Measurements from ENCODE around the gene SLC4A4. TPM values are rescaled to one million over a fixed set of nuclear protein-coding genes. Genes with fewer than 3 reads are reported as not detected.

SLC4A4 gene
- total RNA-seq, 2 experiments from 2014 or later, result not detected

- peaks cover 9% of the 10 kb centered on the region for H3K27me3 Mint-ChIP-seq (ENCODE audit: low read depth)
- no peaks in the 10 kb centered on the region for H3K4me1 Mint-ChIP-seq (ENCODE audit: low read depth)
- intact Hi-C loops (cut with micrococcal nuclease), result no loop called here
- no peaks in the 10 kb centered on the region for H3K9me3 Mint-ChIP-seq
- no peak overlapping the region for H3K27ac Mint-ChIP-seq
- H3K4me3 Mint-ChIP-seq, result no peak overlapping the region
- no peak for DNase-seq
- no peaks in the 10 kb centered on the region for H3K36me3 Mint-ChIP-seq (ENCODE audit: low read depth)
- CTCF ChIA-PET, result no interaction called here
These were observed 16.4 kb upstream of the SLC4A4 start for GRCh38 chr4:71322425-71322824.

GRCh38 chr4:71333368-71333767, 5.5 kb upstream of the SLC4A4 start:
- intact Hi-C loops (cut with micrococcal nuclease), result no loop called here
- H3K36me3 Mint-ChIP-seq (ENCODE audit: low read depth), result no peaks in the 10 kb centered on the region
- H3K27ac Mint-ChIP-seq, result no peak overlapping the region
- no peak for DNase-seq
- CTCF ChIA-PET, result no interaction called here
- H3K4me3 Mint-ChIP-seq, result no peak overlapping the region
- no peaks in the 10 kb centered on the region for H3K4me1 Mint-ChIP-seq (ENCODE audit: low read depth)
- peaks cover 14% of the 10 kb centered on the region for H3K27me3 Mint-ChIP-seq (ENCODE audit: low read depth)
- no peaks in the 10 kb centered on the region for H3K9me3 Mint-ChIP-seq

GRCh38 chr4:71333960-71334359, 4.9 kb upstream of the SLC4A4 start:
- Mint-ChIP-seq H3K9me3 (no peaks in the 10 kb centered on the region), H3K27me3 (ENCODE audit: low read depth) (peaks cover 11% of the 10 kb centered on the region), H3K27ac (no peak overlapping the region), H3K4me1 (ENCODE audit: low read depth) (no peaks in the 10 kb centered on the region), H3K4me3 (no peak overlapping the region), H3K36me3 (ENCODE audit: low read depth) (no peaks in the 10 kb centered on the region)
- CTCF ChIA-PET, result no interaction called here
- intact Hi-C loops (cut with micrococcal nuclease), result no loop called here
- no peak for DNase-seq

- CTCF ChIA-PET, result no interaction called here
- peaks cover 11% of the 10 kb centered on the region for H3K27me3 Mint-ChIP-seq (ENCODE audit: low read depth)
- H3K9me3 Mint-ChIP-seq, result no peaks in the 10 kb centered on the region
- intact Hi-C loops (cut with micrococcal nuclease), result no loop called here
- DNase-seq, result no peak
- no peak overlapping the region for H3K27ac Mint-ChIP-seq
- H3K4me3 Mint-ChIP-seq, result no peak overlapping the region
- no peaks in the 10 kb centered on the region for H3K4me1 Mint-ChIP-seq (ENCODE audit: low read depth)
- no peaks in the 10 kb centered on the region for H3K36me3 Mint-ChIP-seq (ENCODE audit: low read depth)
These were observed 4.3 kb upstream of the SLC4A4 start for GRCh38 chr4:71334465-71334882.

GRCh38 chr4:71343670-71344466, 5.0 kb downstream of the SLC4A4 start:
- H3K4me3 Mint-ChIP-seq, result no peak overlapping the region
- H3K9me3 Mint-ChIP-seq, result no peaks in the 10 kb centered on the region
- no peaks in the 10 kb centered on the region for H3K36me3 Mint-ChIP-seq (ENCODE audit: low read depth)
- DNase-seq, result no peak
- intact Hi-C loops (cut with micrococcal nuclease), result no loop called here
- no peak overlapping the region for H3K27ac Mint-ChIP-seq
- H3K4me1 Mint-ChIP-seq (ENCODE audit: low read depth), result no peaks in the 10 kb centered on the region
- CTCF ChIA-PET, result no interaction called here
- H3K27me3 Mint-ChIP-seq (ENCODE audit: low read depth), result peaks cover 4% of the 10 kb centered on the region

GRCh38 chr4:71346710-71347109, 7.9 kb downstream of the SLC4A4 start:
- H3K9me3 Mint-ChIP-seq, result no peaks in the 10 kb centered on the region
- no peak overlapping the region for H3K4me3 Mint-ChIP-seq
- H3K36me3 Mint-ChIP-seq (ENCODE audit: low read depth), result no peaks in the 10 kb centered on the region
- peaks cover 8% of the 10 kb centered on the region for H3K27me3 Mint-ChIP-seq (ENCODE audit: low read depth)
- DNase-seq, result no peak
- CTCF ChIA-PET, result no interaction called here
- no peak overlapping the region for H3K27ac Mint-ChIP-seq
- H3K4me1 Mint-ChIP-seq (ENCODE audit: low read depth), result no peaks in the 10 kb centered on the region
- intact Hi-C loops (cut with micrococcal nuclease), result no loop called here

- CTCF ChIA-PET, result no interaction called here
- Mint-ChIP-seq H3K27me3 (ENCODE audit: low read depth) (peaks cover 8% of the 10 kb centered on the region), H3K36me3 (ENCODE audit: low read depth) (no peaks in the 10 kb centered on the region), H3K4me1 (ENCODE audit: low read depth) (no peaks in the 10 kb centered on the region), H3K9me3 (no peaks in the 10 kb centered on the region), H3K27ac (no peak overlapping the region), H3K4me3 (no peak overlapping the region)
- intact Hi-C loops (cut with micrococcal nuclease), result no loop called here
- no peak for DNase-seq
These were observed 9.8 kb downstream of the SLC4A4 start for GRCh38 chr4:71348586-71348985.

GRCh38 chr4:71355045-71355444, 16.2 kb downstream of the SLC4A4 start:
- Mint-ChIP-seq H3K4me1 (ENCODE audit: low read depth) (no peaks in the 10 kb centered on the region), H3K27ac (no peak overlapping the region), H3K9me3 (no peaks in the 10 kb centered on the region), H3K4me3 (no peak overlapping the region), H3K27me3 (ENCODE audit: low read depth) (no peaks in the 10 kb centered on the region), H3K36me3 (ENCODE audit: low read depth) (no peaks in the 10 kb centered on the region)
- intact Hi-C loops (cut with micrococcal nuclease), result no loop called here
- no peak for DNase-seq
- CTCF ChIA-PET, result interaction anchor here (0.6 kb wide), 1 partner anchor 834 kb away, joined by 3 read pairs; no protein-coding TSS in a partner anchor

GRCh38 chr4:71355971-71356370, 17.2 kb downstream of the SLC4A4 start:
- no peaks in the 10 kb centered on the region for H3K36me3 Mint-ChIP-seq (ENCODE audit: low read depth)

GRCh38 chr4:71356924-71357663, 18.3 kb downstream of the SLC4A4 start:
- CTCF ChIA-PET, result no interaction called here
- Mint-ChIP-seq H3K36me3 (ENCODE audit: low read depth) (no peaks in the 10 kb centered on the region), H3K4me3 (no peak overlapping the region), H3K27ac (no peak overlapping the region), H3K4me1 (ENCODE audit: low read depth) (no peaks in the 10 kb centered on the region), H3K27me3 (ENCODE audit: low read depth) (no peaks in the 10 kb centered on the region), H3K9me3 (no peaks in the 10 kb centered on the region)
- intact Hi-C loops (cut with micrococcal nuclease), result no loop called here
- no peak for DNase-seq

More at GRCh38 chr4:71355971-71356370, 17.2 kb downstream of the SLC4A4 start:
- no peak overlapping the region for H3K4me3 Mint-ChIP-seq
- intact Hi-C loops (cut with micrococcal nuclease), result no loop called here
- DNase-seq, result no peak
- CTCF ChIA-PET, result interaction anchor here (0.6 kb wide), 1 partner anchor 833 kb away, joined by 3 read pairs; no protein-coding TSS in a partner anchor
- no peaks in the 10 kb centered on the region for H3K4me1 Mint-ChIP-seq (ENCODE audit: low read depth)
- no peaks in the 10 kb centered on the region for H3K27me3 Mint-ChIP-seq (ENCODE audit: low read depth)
- H3K9me3 Mint-ChIP-seq, result no peaks in the 10 kb centered on the region
- H3K27ac Mint-ChIP-seq, result no peak overlapping the region

- no peaks in the 10 kb centered on the region for H3K36me3 Mint-ChIP-seq (ENCODE audit: low read depth)
- DNase-seq, result no peak
- intact Hi-C loops (cut with micrococcal nuclease), result no loop called here
- CTCF ChIA-PET, result no interaction called here
- H3K27ac Mint-ChIP-seq, result no peak overlapping the region
- no peaks in the 10 kb centered on the region for H3K4me1 Mint-ChIP-seq (ENCODE audit: low read depth)
- H3K9me3 Mint-ChIP-seq, result no peaks in the 10 kb centered on the region
- H3K27me3 Mint-ChIP-seq (ENCODE audit: low read depth), result no peaks in the 10 kb centered on the region
- no peak overlapping the region for H3K4me3 Mint-ChIP-seq
These were observed 22.0 kb downstream of the SLC4A4 start for GRCh38 chr4:71360844-71361243.

GRCh38 chr4:71361476-71361875, 22.7 kb downstream of the SLC4A4 start:
- CTCF ChIA-PET, result no interaction called here

GRCh38 chr4:71366766-71367165, 27.9 kb downstream of the SLC4A4 start:
- H3K4me3 Mint-ChIP-seq, result no peak overlapping the region
- H3K27me3 Mint-ChIP-seq (ENCODE audit: low read depth), result no peaks in the 10 kb centered on the region
- no peaks in the 10 kb centered on the region for H3K9me3 Mint-ChIP-seq
- intact Hi-C loops (cut with micrococcal nuclease), result no loop called here
- DNase-seq, result no peak
- no peak overlapping the region for H3K27ac Mint-ChIP-seq
- CTCF ChIA-PET, result no interaction called here
- no peaks in the 10 kb centered on the region for H3K4me1 Mint-ChIP-seq (ENCODE audit: low read depth)
- H3K36me3 Mint-ChIP-seq (ENCODE audit: low read depth), result no peaks in the 10 kb centered on the region

More at GRCh38 chr4:71361476-71361875, 22.7 kb downstream of the SLC4A4 start:
- no peak for DNase-seq
- Mint-ChIP-seq H3K36me3 (ENCODE audit: low read depth) (no peaks in the 10 kb centered on the region), H3K9me3 (no peaks in the 10 kb centered on the region), H3K4me1 (ENCODE audit: low read depth) (no peaks in the 10 kb centered on the region), H3K4me3 (no peak overlapping the region), H3K27ac (no peak overlapping the region), H3K27me3 (ENCODE audit: low read depth) (no peaks in the 10 kb centered on the region)
- intact Hi-C loops (cut with micrococcal nuclease), result no loop called here

Data from activated naive CD4-positive, alpha-beta T cell treated with anti-CD3 and anti-CD28 coated beads for 36 hours (primary cell).